22Rv1 (cell line): ENCODE results near the gene MXI1.

ENCODE experiments used
- ZFX ChIP-seq: fragments of 450-650 bp; IDR thresholded peaks from 2 replicates; pipeline ENCODE4 v1.6.1; 2017; ENCODE audit warnings: antibody characterized with exemption, borderline replicate concordance
- TF ChIP-seq, protein P1 (sequence below): fragments of 450-650 bp; IDR thresholded peaks from 2 replicates; pipeline ENCODE4 v1.5.1; 2017; ENCODE audit warnings: mild to moderate bottlenecking

DNA sequence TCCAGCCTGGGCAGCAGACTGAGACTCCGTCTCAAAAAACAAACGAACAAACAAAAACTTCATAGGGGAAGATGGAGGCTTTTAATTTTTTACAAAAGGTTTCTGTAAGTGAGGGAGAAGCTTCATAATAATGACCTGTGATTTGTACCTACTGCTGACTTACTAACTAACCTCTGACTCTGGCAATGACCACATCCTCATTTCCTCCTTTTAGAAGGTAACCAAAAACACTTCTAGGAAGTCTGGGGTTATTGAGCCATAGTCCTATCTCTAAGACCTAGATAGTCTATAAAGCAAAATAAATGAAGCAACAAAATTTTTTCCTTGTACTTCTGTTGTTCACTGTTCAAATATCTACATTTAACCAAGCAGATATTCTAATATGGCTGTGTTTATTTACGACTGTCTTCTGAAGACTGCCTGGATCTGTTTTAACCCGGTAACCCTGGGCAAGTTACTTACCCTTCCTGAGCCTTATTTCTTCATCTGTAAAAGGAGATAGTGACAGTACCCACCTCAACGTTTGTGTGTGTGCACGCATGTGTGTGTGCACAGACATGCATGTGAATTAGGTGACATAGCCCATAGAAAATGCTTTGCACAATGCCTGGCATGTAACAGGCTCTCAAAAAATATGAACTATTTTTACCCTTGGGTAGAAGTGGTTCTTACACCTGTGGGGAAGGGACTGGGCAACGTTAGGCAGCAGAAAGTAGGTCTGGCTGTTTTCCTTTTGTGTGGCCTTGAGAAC lies 128.1 kb downstream of the MXI1 start:
- TF ChIP-seq, protein P1, sequence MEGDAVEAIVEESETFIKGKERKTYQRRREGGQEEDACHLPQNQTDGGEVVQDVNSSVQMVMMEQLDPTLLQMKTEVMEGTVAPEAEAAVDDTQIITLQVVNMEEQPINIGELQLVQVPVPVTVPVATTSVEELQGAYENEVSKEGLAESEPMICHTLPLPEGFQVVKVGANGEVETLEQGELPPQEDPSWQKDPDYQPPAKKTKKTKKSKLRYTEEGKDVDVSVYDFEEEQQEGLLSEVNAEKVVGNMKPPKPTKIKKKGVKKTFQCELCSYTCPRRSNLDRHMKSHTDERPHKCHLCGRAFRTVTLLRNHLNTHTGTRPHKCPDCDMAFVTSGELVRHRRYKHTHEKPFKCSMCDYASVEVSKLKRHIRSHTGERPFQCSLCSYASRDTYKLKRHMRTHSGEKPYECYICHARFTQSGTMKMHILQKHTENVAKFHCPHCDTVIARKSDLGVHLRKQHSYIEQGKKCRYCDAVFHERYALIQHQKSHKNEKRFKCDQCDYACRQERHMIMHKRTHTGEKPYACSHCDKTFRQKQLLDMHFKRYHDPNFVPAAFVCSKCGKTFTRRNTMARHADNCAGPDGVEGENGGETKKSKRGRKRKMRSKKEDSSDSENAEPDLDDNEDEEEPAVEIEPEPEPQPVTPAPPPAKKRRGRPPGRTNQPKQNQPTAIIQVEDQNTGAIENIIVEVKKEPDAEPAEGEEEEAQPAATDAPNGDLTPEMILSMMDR: no peak
- TF ChIP-seq ZFX: no peak
